Liver (tissue), 9 donors: ENCODE results near the gene RBM5. TPM values are rescaled to one million over a fixed set of nuclear protein-coding genes. Genes with fewer than 3 reads are reported as not detected.

Source experiments
- DNase-seq: peaks from one replicate; pipeline ENCODE4 v3.0.0-alpha.2; 2017; ENCODE audit warnings: low spot score
- H3K27ac ChIP-seq, 2 donors: one replicate each; pipeline ENCODE4 v1.7.0; 2013; ENCODE audit warnings: inconsistent platforms in 2 of 2, low read length in 2 of 2, control low read depth in 1 of 2, low read depth in 1 of 2, mild to moderate bottlenecking in 1 of 2
- H3K27me3 ChIP-seq, 4 donors: one replicate each; pipeline versions ENCODE4 v1.6.1 to v1.7.0; 2013; ENCODE audit warnings: low read length in 3 of 4, inconsistent platforms in 1 of 4, mild to moderate bottlenecking in 1 of 4, moderate library complexity in 1 of 4; ENCODE audit not compliant: control insufficient read depth in 4 of 4, insufficient read depth in 4 of 4
- H3K36me3 ChIP-seq, 4 donors: one replicate each; pipeline versions ENCODE4 v1.6.1 to v1.7.0; 2013; ENCODE audit warnings: low read length in 3 of 4, mild to moderate bottlenecking in 3 of 4, low read depth in 1 of 4, moderate library complexity in 1 of 4; ENCODE audit not compliant: control insufficient read depth in 4 of 4, insufficient read depth in 3 of 4
- H3K4me1 ChIP-seq, 4 donors: one replicate each; pipeline versions ENCODE4 v1.6.1 to v1.7.0; 2013; ENCODE audit warnings: low read length in 3 of 4, mild to moderate bottlenecking in 3 of 4, moderate library complexity in 1 of 4; ENCODE audit not compliant: control insufficient read depth in 4 of 4, insufficient read depth in 4 of 4
- H3K4me3 ChIP-seq, 3 donors: one replicate each; pipeline versions ENCODE4 v1.6.1 to v1.7.0; 2013; ENCODE audit warnings: low read length in 3 of 3, control low read depth in 1 of 3, low read depth in 1 of 3, mild to moderate bottlenecking in 1 of 3
- H3K9ac ChIP-seq, 2 donors: one replicate each; pipeline ENCODE4 v1.7.0; 2013; ENCODE audit warnings: low read length in 2 of 2, mild to moderate bottlenecking in 2 of 2, moderate library complexity in 2 of 2, control low read depth in 1 of 2, low read depth in 1 of 2
- H3K9me3 ChIP-seq, 4 donors: one replicate each; pipeline versions ENCODE4 v1.6.1 to v1.7.0; 2013; ENCODE audit warnings: low read length in 3 of 4; ENCODE audit not compliant: control insufficient read depth in 4 of 4
- ATF3 ChIP-seq: IDR thresholded peaks from 2 replicates; pipeline ENCODE4 v1.6.1; 2016; ENCODE audit warnings: antibody characterized with exemption
- EGR1 ChIP-seq, 2 donors: IDR thresholded peaks; 2 replicates each; pipeline ENCODE4 v1.6.1; 2016 to 2018; ENCODE audit warnings: antibody characterized with exemption in 2 of 2, low read depth in 2 of 2
- FOXA1 ChIP-seq: IDR thresholded peaks from 2 replicates; pipeline ENCODE4 v1.6.1; 2016; ENCODE audit warnings: antibody characterized with exemption
- FOXA2 ChIP-seq: IDR thresholded peaks from 2 replicates; pipeline ENCODE4 v1.6.1; 2016; ENCODE audit warnings: antibody characterized with exemption
- HNF4A ChIP-seq, 2 donors: conservative IDR thresholded peaks; 2 replicates each; pipeline ENCODE4 v1.6.1; 2016; ENCODE audit warnings: antibody characterized with exemption in 2 of 2, mild to moderate bottlenecking in 2 of 2
- HNF4G ChIP-seq: IDR thresholded peaks from 2 replicates; pipeline ENCODE4 v1.6.1; 2016; ENCODE audit warnings: antibody characterized with exemption
- MAX ChIP-seq: IDR thresholded peaks from 2 replicates; pipeline ENCODE4 v1.6.1; 2016; ENCODE audit warnings: antibody characterized with exemption
- NR2F2 ChIP-seq: IDR thresholded peaks from 2 replicates; pipeline ENCODE4 v1.6.1; 2016; ENCODE audit warnings: antibody characterized with exemption
- RAD21 ChIP-seq, 2 donors: IDR thresholded peaks; 2 replicates each; pipeline ENCODE4 v1.6.1; 2016; ENCODE audit warnings: antibody characterized with exemption in 2 of 2, mild to moderate bottlenecking in 2 of 2
- REST ChIP-seq: IDR thresholded peaks from 2 replicates; pipeline ENCODE4 v1.6.1; 2016; ENCODE audit warnings: antibody characterized with exemption, mild to moderate bottlenecking
- RXRA ChIP-seq, 2 donors: IDR thresholded peaks; 2 replicates each; pipeline ENCODE4 v1.6.1; 2017 to 2018; ENCODE audit warnings: antibody characterized with exemption in 2 of 2, mild to moderate bottlenecking in 1 of 2
- SP1 ChIP-seq: IDR thresholded peaks from 2 replicates; pipeline ENCODE4 v1.6.1; 2018; ENCODE audit warnings: antibody characterized with exemption, mild to moderate bottlenecking
- TAF1 ChIP-seq: conservative IDR thresholded peaks from 2 replicates; pipeline ENCODE4 v1.6.1; 2016; ENCODE audit warnings: antibody characterized with exemption, mild to moderate bottlenecking
- YY1 ChIP-seq: IDR thresholded peaks from 2 replicates; pipeline ENCODE4 v1.6.1; 2016; ENCODE audit warnings: antibody characterized with exemption, mild to moderate bottlenecking
- WGBS: extraction: QIAGEN DNeasy Blood & Tissue Kit; methylation state at CpG from one replicate; pipeline ENCODE4 v1.1.7; 2013; 5-methylcytosine and 5-hydroxymethylcytosine counted together
- polyA plus RNA-seq, 2 donors: library from polyadenylated mRNA; stranded (reverse) in 1 of 2; unstranded in 1 of 2; fragments of 200-250 nt in 1 of 2; fragments of >200 nt in 1 of 2; fragmentation: Nextera tagmentation in 1 of 2; extraction: Ambion mirVana in 1 of 2; gene quantifications; one replicate each; pipeline versions ENCODE4 v1.2.1 to v1.2.3, GENCODE V29; 2013 to 2015
- total RNA-seq, 2 donors: library from RNA; depleted of rRNA; stranded (reverse); fragments of >200 nt; gene quantifications; one replicate each; pipeline ENCODE4 v1.2.3, GENCODE V29; 2014
- donor health status: healthy.
- donor health status: healthy.
- donor health status: healthy.
- donor health status: healthy.
- donor health status: healthy.

The RBM5 gene
- total and polyA plus RNA-seq, 4 donors = 21.2 to 142 (median 64.3) TPM

DNA sequence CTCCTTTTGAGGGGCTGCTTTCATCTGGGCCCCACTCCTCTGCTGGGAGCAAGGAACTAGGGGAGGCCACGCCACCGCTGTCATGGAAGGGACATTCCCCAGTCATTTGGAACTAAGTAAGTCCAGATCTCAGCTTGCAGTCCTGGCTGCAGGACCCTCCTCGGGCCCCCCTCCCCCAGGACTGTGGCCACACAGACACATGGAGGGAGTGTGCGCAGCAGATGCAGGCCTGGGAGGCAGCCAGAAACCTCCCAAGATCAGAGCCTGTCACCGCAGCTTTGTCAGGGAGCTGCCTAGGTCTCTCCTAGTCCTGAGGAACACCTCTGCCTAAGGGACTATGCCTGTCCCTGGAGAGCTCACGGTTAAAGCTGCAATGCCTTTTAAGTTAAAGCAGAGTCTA lies 59.1 kb downstream of the RBM5 start:
- no peak for DNase-seq
- Histone ChIP-seq H3K27me3 (no peaks in the 10 kb centered on the region), H3K36me3 (no peaks in the 10 kb centered on the region), H3K9ac (no peak overlapping the region), H3K27ac (no peak overlapping the region), H3K4me1 (peaks cover 0 to 6% (median 2%) of the 10 kb centered on the region in 4 donors), H3K9me3 (no peaks in the 10 kb centered on the region), H3K4me3 (no peak overlapping the region)
- no peak for TF ChIP-seq TAF1
- TF ChIP-seq YY1 = no peak
- 82% methylated on average over 6 of the region's 6 CpGs for WGBS

DNA sequence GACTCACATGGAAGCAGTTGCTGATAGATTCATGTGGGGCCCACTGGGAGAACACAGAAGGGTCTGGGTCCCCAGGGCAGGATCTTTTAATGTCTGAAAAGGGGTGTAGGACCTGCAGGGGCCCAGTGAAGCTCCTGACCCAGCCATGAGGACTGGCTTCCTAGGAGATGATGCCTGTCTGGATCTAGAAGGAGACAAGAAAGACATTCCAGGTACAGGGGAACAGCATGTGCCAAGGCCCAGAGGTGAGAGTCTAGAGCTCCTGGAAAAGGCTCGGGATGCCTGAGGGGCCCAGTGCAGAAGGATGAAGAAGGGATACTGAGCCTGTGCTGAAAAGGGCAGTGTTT lies 61.7 kb downstream of the RBM5 start:
- no peaks in the 10 kb centered on the region for H3K9me3 ChIP-seq
- WGBS = 90% methylated on average over 1 of the region's 1 CpG
- TF ChIP-seq ATF3 (no peak), RAD21 (IDR thresholded peaks at IDR 0.05) (no peak), RXRA (IDR thresholded peaks at IDR 0.05) (no peak), REST (no peak), NR2F2 (no peak), FOXA2 (no peak), HNF4A (conservative IDR thresholded peaks at IDR 0.05) (no peak), HNF4G (no peak), FOXA1 (no peak), EGR1 (IDR thresholded peaks at IDR 0.05; ENCODE audit: low read depth in 2 of 2) (no peak), MAX (no peak)
- H3K27me3 ChIP-seq = no peaks in the 10 kb centered on the region
- no peak overlapping the region for H3K27ac ChIP-seq
- H3K4me3 ChIP-seq = no peak overlapping the region
- H3K36me3 ChIP-seq = no peaks in the 10 kb centered on the region
- peaks cover 3 to 15% (median 8%) of the 10 kb centered on the region in 4 donors for H3K4me1 ChIP-seq
- H3K9ac ChIP-seq = no peak overlapping the region
- no peak for DNase-seq

- no peak overlapping the region for H3K4me3 ChIP-seq
- no peaks in the 10 kb centered on the region for H3K9me3 ChIP-seq
- no peaks in the 10 kb centered on the region for H3K27me3 ChIP-seq
- no peak overlapping the region for H3K9ac ChIP-seq
- H3K27ac ChIP-seq = no peak overlapping the region
- DNase-seq = no peak
- 82% methylated on average over 18 of the region's 18 CpGs for WGBS
- H3K4me1 ChIP-seq = peaks cover 3 to 20% (median 11%) of the 10 kb centered on the region in 4 donors
- H3K36me3 ChIP-seq = no peaks in the 10 kb centered on the region
- TF ChIP-seq SP1 = no peak
- TF ChIP-seq TAF1 = no peak
Observed at GRCh38 chr3:50150863-50151686, 62.4 kb downstream of the RBM5 start.
